HS-27A (cell line): ENCODE measurements around the gene KCP.

ENCODE experiments used
- DNase-seq: peaks from one replicate; pipeline ENCODE4 v3.0.0-alpha.2; 2012; ENCODE audit warnings: low read depth, missing footprints

KCP gene

GRCh38 chr7:128939075-128939860, 28.8 kb upstream of the KCP start:
- no peak for DNase-seq

DNA sequence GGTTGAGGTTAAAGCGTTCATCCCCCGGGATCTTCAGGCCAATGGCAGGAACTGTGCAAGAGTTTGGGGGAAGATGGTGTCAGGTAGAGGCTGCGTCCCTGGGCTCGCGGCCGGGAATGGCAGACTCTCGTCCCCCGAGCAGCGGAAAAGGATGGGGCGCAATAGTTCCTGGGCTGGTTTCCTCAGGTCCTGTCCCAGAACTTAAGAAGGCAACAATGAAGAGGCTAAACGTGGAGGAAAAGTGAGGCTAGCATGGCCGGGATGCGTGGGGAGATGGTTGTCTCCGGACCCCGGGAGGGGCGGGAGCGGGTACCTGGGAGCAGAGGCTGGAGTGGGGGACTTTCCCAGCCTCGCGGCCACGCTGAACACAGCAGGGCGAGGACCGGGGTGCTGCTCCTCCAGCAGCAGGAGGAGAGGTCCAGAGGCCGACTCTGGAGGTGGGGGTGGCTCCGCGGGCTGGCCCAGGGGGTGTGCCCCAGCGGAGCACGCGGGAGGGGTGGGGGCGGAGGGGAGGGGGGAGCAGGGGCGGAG, 28.1 kb upstream of the KCP start:
- no peak for DNase-seq

- DNase-seq = no peak
Observed at GRCh38 chr7:128937647-128938543, 27.4 kb upstream of the KCP start, which contains the start of gene IRF5. Gene IRF5, plus strand, starts transcription at chr7:128937927. Its CDS starts 4,155 bp downstream, at chr7:128942082.

DNA sequence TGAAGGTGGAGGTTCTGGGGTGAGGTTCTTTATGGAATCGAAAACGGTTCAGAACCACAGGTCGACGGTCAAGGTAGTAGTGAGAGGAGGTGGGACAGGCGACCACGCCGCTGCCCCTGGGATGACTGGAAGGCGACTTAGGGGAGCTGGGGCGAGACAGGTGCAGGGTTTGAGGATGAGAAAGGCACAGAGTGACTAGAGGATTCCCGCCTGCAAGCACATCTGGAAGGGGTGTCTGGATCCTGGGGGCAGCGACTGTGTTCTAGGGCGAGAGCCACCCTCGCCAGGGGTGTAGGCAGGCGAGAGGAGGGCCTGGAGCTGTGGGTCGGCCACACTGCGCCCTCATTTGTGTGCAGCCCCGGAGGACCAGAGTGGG, 26.8 kb upstream of the KCP start:
- DNase-seq = no peak

- no peak for DNase-seq
Observed at GRCh38 chr7:128936798-128937197, 26.3 kb upstream of the KCP start.

DNA sequence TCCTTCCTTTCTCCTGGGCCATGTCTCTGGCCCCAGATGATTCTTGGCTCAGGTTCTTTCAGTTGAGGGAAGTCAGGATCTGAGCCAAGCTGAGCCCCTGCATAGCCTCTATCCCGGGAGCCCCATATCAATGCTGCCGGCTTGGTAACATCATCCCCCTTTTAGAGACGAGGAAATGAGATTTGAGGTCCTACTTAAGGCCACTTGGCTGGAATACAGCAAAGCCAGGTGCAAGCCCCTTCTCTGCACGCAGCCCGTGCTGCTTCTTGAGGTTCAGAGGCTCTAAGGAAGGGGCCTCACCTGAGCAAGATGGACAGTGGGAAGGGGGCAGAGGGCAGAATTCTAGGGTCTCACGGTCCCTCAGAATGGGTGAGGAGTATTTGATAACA, 24.8 kb upstream of the KCP start:
- DNase-seq = no peak

GRCh38 chr7:128934361-128935341, 24.1 kb upstream of the KCP start:
- DNase-seq = no peak

DNA sequence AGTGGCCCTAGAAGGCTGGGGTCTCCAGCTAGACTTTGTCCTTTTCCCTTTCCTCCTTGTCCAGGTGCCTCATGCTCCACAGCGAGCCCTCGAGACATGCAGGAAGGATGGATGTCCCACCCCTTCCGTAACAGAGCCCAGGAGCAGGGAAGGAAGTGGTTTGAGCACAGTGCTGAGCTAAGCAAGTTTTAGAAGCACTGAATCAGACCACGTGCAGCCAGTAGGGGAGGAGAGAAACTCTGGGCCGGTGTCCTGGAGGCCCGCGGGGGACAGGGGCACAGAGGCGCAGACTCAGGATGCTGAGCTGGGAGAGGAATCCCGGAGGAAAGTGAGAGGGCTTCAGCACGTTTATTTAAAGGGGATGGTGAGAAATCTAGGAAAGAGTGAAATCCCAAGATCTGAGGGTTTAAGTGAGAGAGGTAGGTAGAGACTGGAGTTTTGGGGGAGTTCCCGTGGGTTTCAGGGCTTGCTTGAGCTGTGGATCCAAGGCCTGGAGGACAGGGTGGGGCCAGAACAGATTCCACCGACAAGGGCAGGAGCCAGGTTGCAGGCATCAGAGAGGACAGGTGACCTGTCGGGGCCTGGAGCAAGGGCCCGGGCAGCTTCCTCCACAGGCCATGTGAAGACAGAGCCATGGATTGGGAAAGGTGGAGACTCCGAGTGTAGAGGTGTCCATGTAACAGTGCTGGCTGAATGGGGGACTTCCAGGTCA, 22.8 kb upstream of the KCP start:
- no peak for DNase-seq

- no peak for DNase-seq
Observed at GRCh38 chr7:128932862-128933179, 22.3 kb upstream of the KCP start.

DNA sequence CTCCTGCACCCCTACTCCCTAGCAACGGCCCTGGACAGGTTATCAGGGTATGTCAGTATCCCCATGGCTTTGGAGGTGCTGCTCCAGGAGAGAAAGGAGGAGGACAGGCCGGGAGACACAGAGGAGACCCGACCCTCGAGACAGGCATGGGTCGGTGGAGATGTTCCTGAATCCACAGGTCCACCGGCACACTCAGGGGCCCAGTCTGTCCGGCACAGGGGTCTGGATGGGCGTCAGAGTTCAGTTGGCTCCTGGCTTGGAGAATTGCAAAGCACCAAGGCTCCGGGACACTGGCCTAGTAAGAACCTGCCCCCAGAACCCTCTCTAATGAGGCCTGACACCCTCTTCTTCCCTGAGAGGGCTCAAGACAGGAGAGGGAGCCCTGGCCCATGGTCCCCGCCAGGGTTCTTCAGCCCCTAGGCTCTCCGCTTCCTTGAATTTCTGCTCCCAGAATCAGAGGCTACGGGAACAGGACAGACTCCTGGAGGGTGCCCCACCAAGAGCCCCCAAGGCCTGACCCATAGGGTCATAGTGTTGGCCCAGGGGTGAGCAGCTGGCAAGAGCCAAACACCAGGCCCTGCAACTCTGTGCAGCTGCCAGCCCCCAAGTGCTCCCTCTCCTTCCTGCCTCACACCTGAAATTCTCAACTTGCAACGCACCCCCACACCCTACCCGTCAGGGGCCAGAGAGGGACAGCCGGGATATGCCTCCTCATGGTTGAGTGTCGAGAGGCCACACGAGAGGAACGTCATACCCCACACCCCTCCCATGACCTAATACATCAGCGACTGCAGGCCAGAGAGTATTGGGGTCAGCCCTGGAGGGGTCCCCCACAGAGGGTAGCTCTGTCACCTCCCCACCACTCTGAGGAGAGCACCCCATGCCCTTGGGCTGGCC, 21.7 kb upstream of the KCP start:
- DNase-seq = no peak

- DNase-seq = no peak
Observed at GRCh38 chr7:128931190-128931798, 20.8 kb upstream of the KCP start.

GRCh38 chr7:128928882-128929788, 18.6 kb upstream of the KCP start:
- no peak for DNase-seq

DNA sequence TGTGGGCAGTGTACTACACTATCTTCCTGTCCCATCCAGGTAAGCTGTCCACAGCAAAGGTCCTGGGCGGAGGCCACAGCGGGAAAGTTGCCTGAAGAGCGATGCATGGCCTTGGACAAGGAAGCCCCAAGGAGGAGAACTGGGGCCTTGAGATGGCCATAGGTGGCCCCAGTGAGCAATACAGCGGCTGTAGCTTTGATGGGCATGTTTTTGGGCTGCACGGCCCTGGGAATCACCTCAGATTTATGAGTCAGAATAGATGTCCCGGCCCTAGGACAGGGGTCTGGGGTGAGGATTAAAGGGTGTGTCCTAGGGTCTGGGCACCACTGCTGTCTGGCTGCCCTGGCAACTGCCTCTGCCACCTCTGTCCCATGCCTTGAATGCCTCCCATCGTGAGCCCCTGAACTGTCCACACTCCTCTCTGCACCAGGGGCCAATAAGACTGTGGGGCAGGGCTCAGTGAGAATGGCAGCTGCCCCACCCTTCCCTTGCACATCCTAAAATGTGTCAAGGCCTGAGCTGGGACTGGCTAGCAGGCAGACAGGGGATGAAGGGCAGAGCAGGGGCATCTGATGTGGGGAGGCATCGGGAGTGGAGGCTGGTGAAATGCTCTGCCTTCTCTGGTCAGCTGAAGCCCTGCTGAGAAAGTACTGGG, 17.8 kb upstream of the KCP start:
- DNase-seq = no peak

DNA sequence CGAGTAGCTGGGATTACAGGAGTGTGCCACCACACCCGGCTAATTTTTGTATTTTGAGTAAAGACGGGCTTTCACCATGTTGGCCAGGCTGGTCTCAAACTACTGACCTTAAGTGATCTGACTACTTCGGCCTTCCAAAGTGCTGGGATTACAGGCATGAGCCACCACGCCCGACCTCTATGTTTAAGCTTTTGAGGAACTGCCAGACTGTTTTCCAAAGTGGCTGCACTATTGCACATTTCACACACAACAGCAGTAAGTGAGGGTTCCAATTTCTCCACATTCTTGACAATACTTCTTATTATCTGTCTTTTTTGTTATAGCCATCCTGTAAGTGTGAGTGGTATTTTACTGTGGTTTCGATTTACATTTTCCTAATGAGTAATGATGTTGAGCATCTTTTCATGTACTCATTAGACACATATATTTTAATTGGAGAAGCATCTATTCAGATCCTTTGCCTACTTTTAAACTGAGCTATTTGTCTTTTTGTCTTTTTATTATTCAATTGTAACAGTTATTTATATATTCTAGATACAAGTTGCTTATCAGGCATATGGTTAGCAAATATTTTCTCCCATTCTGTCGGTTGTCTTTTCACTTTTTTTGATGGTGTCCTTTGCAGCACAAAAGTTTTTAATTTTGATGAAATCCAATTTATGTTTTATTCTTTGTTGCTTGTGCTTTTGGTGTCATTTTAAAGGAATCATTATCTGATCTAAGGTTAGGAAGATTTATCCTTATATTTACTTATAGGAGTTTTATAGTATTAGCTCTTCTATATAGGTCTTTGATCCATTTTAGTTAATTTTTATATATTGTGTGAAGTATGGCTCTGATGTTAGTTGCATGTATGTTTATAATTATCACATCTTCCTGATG, 14.4 kb upstream of the KCP start:
- DNase-seq = no peak

DNA sequence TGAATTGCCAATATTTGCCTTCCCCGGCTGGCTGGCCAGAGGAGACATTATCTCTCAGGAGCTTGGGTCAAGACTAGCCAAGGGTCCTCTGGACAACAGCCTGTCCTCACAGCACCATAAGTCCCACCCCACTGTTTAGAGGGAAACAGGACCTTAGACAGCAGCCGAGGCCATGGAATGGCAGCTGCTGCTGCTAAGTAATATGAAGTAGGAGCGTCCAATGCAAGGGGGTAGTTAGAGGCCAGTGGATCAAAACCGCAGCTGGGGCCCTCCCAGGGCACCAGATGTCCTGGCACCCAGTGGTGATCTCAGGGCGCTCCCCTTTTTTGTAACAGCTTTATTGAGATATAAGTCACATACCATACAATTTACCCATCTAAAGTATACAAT, 12.9 kb upstream of the KCP start:
- no peak for DNase-seq

DNA sequence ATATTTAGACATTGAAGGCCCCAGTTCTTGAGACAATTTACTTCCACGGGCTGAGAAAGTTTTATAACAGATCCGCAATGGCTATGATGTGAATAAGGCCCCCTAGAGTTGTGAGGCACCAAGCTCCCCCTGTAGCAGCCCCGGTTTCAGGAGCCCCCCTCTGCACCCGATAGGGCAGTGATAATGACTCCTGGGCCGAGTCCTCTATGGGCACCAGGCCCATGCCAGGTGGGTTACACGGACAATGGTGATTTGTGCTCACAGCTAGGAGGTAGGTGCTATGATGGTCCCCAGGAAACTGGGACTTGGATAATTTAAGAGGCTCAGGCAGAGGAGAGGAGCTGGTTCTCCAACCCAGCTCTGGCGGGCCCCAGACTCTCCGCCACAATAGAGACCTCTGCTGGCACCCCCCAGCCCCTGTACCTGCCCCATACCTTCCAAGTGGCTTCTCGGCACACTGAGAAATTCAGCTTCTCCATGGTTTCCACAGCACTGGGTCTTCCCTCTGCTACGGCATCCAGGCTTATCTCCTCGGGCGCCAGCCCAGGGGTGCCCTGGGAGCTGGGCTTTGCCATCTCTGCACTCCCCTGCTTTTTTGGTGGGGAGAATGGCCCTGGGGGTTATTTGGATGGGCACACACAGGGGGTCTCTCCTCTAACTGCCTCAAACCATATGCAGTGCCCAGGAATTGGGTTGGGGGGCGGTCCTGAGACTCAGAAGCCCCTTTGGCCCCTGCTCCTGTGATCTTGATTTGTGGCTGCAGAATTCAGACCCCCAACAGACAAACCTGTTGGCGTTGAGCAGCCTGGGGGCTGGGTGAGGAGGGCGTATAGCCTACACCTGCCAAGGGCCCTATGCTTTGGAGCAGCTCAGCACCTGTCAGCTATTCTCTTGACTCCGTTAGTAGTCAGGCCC, 12.2 kb upstream of the KCP start:
- no peak for DNase-seq
